Mucosa of descending colon (tissue), 3 donors: ENCODE data around the gene TMPRSS11E. TPM values are rescaled to one million over a fixed set of nuclear protein-coding genes. Genes with fewer than 3 reads are reported as not detected.
"Not testable (repeated sequence)": the region's sequence is repeated elsewhere in the genome, so short reads cannot be mapped to it uniquely, and the experiment has no call there.

Experiments
- ATAC-seq: fragments of 200-7000 bp; cut with Tn5 transposase; one replicate; pipeline ENCODE4 v1.9.1; 2020; ENCODE audit warnings: mild to moderate bottlenecking, moderate library complexity
- DNase-seq, 3 donors: peaks; one replicate each; pipeline ENCODE4 v3.0.0-alpha.2; 2020
- H3K36me3 ChIP-seq: fragments of 200-600 bp; one replicate; pipeline ENCODE4 v1.8.0; 2021; ENCODE audit warnings: low read depth, mild to moderate bottlenecking
- H3K4me1 ChIP-seq: fragments of 200-600 bp; one replicate; pipeline ENCODE4 v1.8.0; 2021; ENCODE audit warnings: low read depth, mild to moderate bottlenecking
- H3K4me3 ChIP-seq: fragments of 200-600 bp; one replicate; pipeline ENCODE4 v1.8.0; 2021; ENCODE audit warnings: mild to moderate bottlenecking
- H3K9me3 ChIP-seq: fragments of 200-600 bp; one replicate; pipeline ENCODE4 v1.8.0; 2021; ENCODE audit warnings: mild to moderate bottlenecking
- CTCF ChIP-seq: fragments of 200-600 bp; IDR thresholded peaks from one replicate; pipeline ENCODE4 v1.8.0; 2022; ENCODE audit warnings: antibody characterized with exemption, mild to moderate bottlenecking
- intact Hi-C, 2 donors: fragments of 100-400 bp; cut with DNase I in 1 of 2; cut with micrococcal nuclease in 1 of 2; formaldehyde crosslinking; loops; one replicate each; pipeline versions ENCODE4 v1.11.0 to v1.11.1; 2022; cut with DNase I, micrococcal nuclease
- total RNA-seq, 3 donors: library from RNA; stranded (reverse); fragmentation: NEBNext Ultra II Directional in 2 of 3; extraction: Animal tissue kit (Norgen Biotek cat#: 25700) in 2 of 3; gene quantifications; one replicate each; pipeline versions ENCODE4 v1.2.1 to v1.2.4, GENCODE V29; 2021 to 2023
- donor health status: DM: no; HTN: no; CAD: no; lungs with moderate emphysema.
- donor health status: DM: no; HTN: no; CAD: no.
- donor health status: DM: no; HTN: yes; CAD: no.

Gene TMPRSS11E
- total RNA-seq, 3 donors from 2014 or later, result not detected

- ATAC-seq, result no peak
- Histone ChIP-seq H3K4me3 (no peak overlapping the region), H3K9me3 (no peaks in the 10 kb centered on the region), H3K36me3 (no peaks in the 10 kb centered on the region), H3K4me1 (no peaks in the 10 kb centered on the region)
- DNase-seq, result no peak
- intact Hi-C loops, result no loop called here
- TF ChIP-seq CTCF, result no peak
These were observed 71.6 kb downstream of the TMPRSS11E start for GRCh38 chr4:68518889-68519288.

GRCh38 chr4:68520985-68521384, 73.7 kb downstream of the TMPRSS11E start:
- Histone ChIP-seq H3K4me1 (no peaks in the 10 kb centered on the region), H3K9me3 (no peaks in the 10 kb centered on the region), H3K36me3 (no peaks in the 10 kb centered on the region), H3K4me3 (no peak overlapping the region)
- TF ChIP-seq CTCF, result no peak
- intact Hi-C loops, result no loop called here
- DNase-seq, result no peak
- no peak for ATAC-seq

- ATAC-seq, H3K4me3 ChIP-seq, DNase-seq, H3K9me3 ChIP-seq, intact Hi-C loops, H3K36me3 ChIP-seq, H3K4me1 ChIP-seq: not testable (repeated sequence)
These were observed 75.0 kb downstream of the TMPRSS11E start for GRCh38 chr4:68522232-68522631.

- ATAC-seq (no peak), DNase-seq (no peak)
- Histone ChIP-seq H3K9me3 (peaks cover 27% of the 10 kb centered on the region), H3K36me3 (no peaks in the 10 kb centered on the region), H3K4me1 (no peaks in the 10 kb centered on the region), H3K4me3 (no peak overlapping the region)
- intact Hi-C loops, result no loop called here
- TF ChIP-seq CTCF, result no peak
These were observed 88.7 kb downstream of the TMPRSS11E start for GRCh38 chr4:68535974-68536373.

GRCh38 chr4:68536375-68536774, 89.1 kb downstream of the TMPRSS11E start:
- ATAC-seq, result no peak
- intact Hi-C loops, result no loop called here

GRCh38 chr4:68542742-68543141, 95.5 kb downstream of the TMPRSS11E start:
- DNase-seq, H3K4me1 ChIP-seq, ATAC-seq, H3K9me3 ChIP-seq, H3K4me3 ChIP-seq, H3K36me3 ChIP-seq, intact Hi-C loops: not testable (repeated sequence)

More at GRCh38 chr4:68536375-68536774, 89.1 kb downstream of the TMPRSS11E start:
- Histone ChIP-seq H3K4me3 (no peak overlapping the region), H3K4me1 (no peaks in the 10 kb centered on the region), H3K36me3 (no peaks in the 10 kb centered on the region), H3K9me3 (peaks cover 23% of the 10 kb centered on the region)
- no peak for DNase-seq
- TF ChIP-seq CTCF, result no peak

Other genes with a start within 250 kb of the TMPRSS11E start
- not detected for gene TMPRSS11B, start 201.8 kb upstream of the TMPRSS11E start, total RNA-seq
- 10 to 100 TPM; 55.1 to 92.3 (median 73.6) TPM for gene YTHDC1, start 97.4 kb upstream of the TMPRSS11E start, total RNA-seq
- gene UGT2B17, start 128.9 kb downstream of the TMPRSS11E start, total RNA-seq, result 1,000 to 10,000 TPM in 1 of 3 donors, 100 to 1,000 TPM in 2; 534 to 1,338 (median 703) TPM
- 100 to 1,000 TPM in 2 of 3 donors, 10 to 100 TPM in 1; 61.8 to 203 (median 133) TPM for gene UGT2B15, start 223.2 kb downstream of the TMPRSS11E start, total RNA-seq